Upper lobe of left lung (tissue), 6 donors: ENCODE data around the gene GLYAT. TPM values are rescaled to one million over a fixed set of nuclear protein-coding genes. Genes with fewer than 3 reads are reported as not detected.

Experiments used
- ATAC-seq, 2 donors: fragments of 200-7000 bp; cut with Tn5 transposase; one replicate each; pipeline ENCODE4 v1.9.1; 2022; ENCODE audit warnings: mild to moderate bottlenecking in 2 of 2, moderate library complexity in 2 of 2; ENCODE audit not compliant: low FRiP score in 2 of 2
- DNase-seq, 2 donors: peaks; one replicate each; pipeline ENCODE4 v3.0.0-alpha.2; 2019 to 2020
- H3K27ac ChIP-seq, 4 donors: fragments of 200-600 bp; sonication (generic); one replicate each; pipeline ENCODE4 v1.5.1; 2016 to 2019
- H3K27me3 ChIP-seq, 4 donors: fragments of 200-600 bp; sonication (generic); one replicate each; pipeline ENCODE4 v1.5.1; 2017 to 2019
- H3K36me3 ChIP-seq, 4 donors: fragments of 200-600 bp; sonication (generic); one replicate each; pipeline ENCODE4 v1.5.1; 2016 to 2019
- H3K4me1 ChIP-seq, 4 donors: fragments of 200-600 bp; sonication (generic); one replicate each; pipeline ENCODE4 v1.5.1; 2018 to 2019
- H3K4me3 ChIP-seq, 4 donors: fragments of 200-600 bp; sonication (generic); one replicate each; pipeline ENCODE4 v1.5.1; 2017 to 2019; ENCODE audit warnings: mild to moderate bottlenecking in 2 of 4, moderate library complexity in 1 of 4
- H3K9me3 ChIP-seq, 4 donors: fragments of 200-600 bp; sonication (generic); one replicate each; pipeline ENCODE4 v1.5.1; 2018 to 2019
- EP300 ChIP-seq, 4 donors: sonication (generic); formaldehyde crosslinking; IDR thresholded peaks; one replicate each; pipeline ENCODE4 v1.5.1; 2017; ENCODE audit warnings: antibody characterized with exemption in 4 of 4, control low read depth in 2 of 4
- POLR2A ChIP-seq, 4 donors: fragments of 450-650 bp; IDR thresholded peaks; one replicate each; pipeline ENCODE4 v1.5.1; 2016 to 2017; ENCODE audit warnings: antibody characterized with exemption in 4 of 4, mild to moderate bottlenecking in 2 of 4
- POLR2AphosphoS5 ChIP-seq, 2 donors: sonication (generic); formaldehyde crosslinking; IDR thresholded peaks; one replicate each; pipeline ENCODE4 v1.5.1; 2017; ENCODE audit warnings: antibody characterized with exemption in 2 of 2
- WGBS, 2 donors: methylation state at CpG; one replicate each; pipeline ENCODE4 v1.1.5; 2017 to 2018; 5-methylcytosine and 5-hydroxymethylcytosine counted together
- total RNA-seq, 6 donors: library from RNA; depleted of rRNA in 4 of 6; stranded (reverse); fragments of >200 nt in 4 of 6; gene quantifications; one replicate each; pipeline versions ENCODE4 v1.1.0 to v1.2.1, GENCODE V29; 2016 to 2021
- TF ChIP-seq, protein P1 (sequence below), 6 experiments: fragments of 450-650 bp in 4 of 6; fragments of 200-600 bp in 2 of 6; sonication (generic) in 2 of 6; IDR thresholded peaks; one replicate each; pipeline ENCODE4 v1.5.1; 2016 to 2019; ENCODE audit warnings: antibody characterized with exemption in 6 of 6
- donor health status: DM: no; HTN: no; CAD: no; lungs with moderate emphysema.
- donor health status: DM: no; HTN: yes; CAD: no; lungs with severe emphysema.

The GLYAT gene
- total RNA-seq, 6 donors from 2014 or later, result not detected

- Histone ChIP-seq H3K27ac (no peak overlapping the region), H3K9me3 (peaks cover 0 to 11% (median 8%) of the 10 kb centered on the region in 4 donors), H3K4me1 (no peaks in the 10 kb centered on the region), H3K27me3 (no peaks in the 10 kb centered on the region), H3K36me3 (no peaks in the 10 kb centered on the region), H3K4me3 (no peak overlapping the region)
- ATAC-seq (no peak), DNase-seq (no peak)
- 51 to 64% methylated on average over 3 of the region's 3 CpGs for WGBS, 2 donors
- TF ChIP-seq POLR2AphosphoS5 (IDR thresholded peaks at IDR 0.05) (no peak), EP300 (IDR thresholded peaks at IDR 0.05) (no peak), POLR2A (IDR thresholded peaks at IDR 0.05) (no peak)
- TF ChIP-seq, protein P1, sequence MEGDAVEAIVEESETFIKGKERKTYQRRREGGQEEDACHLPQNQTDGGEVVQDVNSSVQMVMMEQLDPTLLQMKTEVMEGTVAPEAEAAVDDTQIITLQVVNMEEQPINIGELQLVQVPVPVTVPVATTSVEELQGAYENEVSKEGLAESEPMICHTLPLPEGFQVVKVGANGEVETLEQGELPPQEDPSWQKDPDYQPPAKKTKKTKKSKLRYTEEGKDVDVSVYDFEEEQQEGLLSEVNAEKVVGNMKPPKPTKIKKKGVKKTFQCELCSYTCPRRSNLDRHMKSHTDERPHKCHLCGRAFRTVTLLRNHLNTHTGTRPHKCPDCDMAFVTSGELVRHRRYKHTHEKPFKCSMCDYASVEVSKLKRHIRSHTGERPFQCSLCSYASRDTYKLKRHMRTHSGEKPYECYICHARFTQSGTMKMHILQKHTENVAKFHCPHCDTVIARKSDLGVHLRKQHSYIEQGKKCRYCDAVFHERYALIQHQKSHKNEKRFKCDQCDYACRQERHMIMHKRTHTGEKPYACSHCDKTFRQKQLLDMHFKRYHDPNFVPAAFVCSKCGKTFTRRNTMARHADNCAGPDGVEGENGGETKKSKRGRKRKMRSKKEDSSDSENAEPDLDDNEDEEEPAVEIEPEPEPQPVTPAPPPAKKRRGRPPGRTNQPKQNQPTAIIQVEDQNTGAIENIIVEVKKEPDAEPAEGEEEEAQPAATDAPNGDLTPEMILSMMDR (IDR thresholded peaks at IDR 0.05), result no peak
Observed at GRCh38 chr11:58742981-58743880, 11.5 kb upstream of the GLYAT start.

- Histone ChIP-seq H3K4me1 (no peaks in the 10 kb centered on the region), H3K36me3 (no peaks in the 10 kb centered on the region), H3K27me3 (no peaks in the 10 kb centered on the region), H3K9me3 (peaks cover 0 to 11% (median 8%) of the 10 kb centered on the region in 4 donors), H3K4me3 (no peak overlapping the region), H3K27ac (no peak overlapping the region)
- no peak for DNase-seq
- 68 to 76% methylated on average over 2 of the region's 2 CpGs for WGBS, 2 donors
- no peak for ATAC-seq
- TF ChIP-seq, protein P1 (IDR thresholded peaks at IDR 0.05), result no peak
- TF ChIP-seq POLR2A (IDR thresholded peaks at IDR 0.05), result no peak
- no peak for TF ChIP-seq POLR2AphosphoS5 (IDR thresholded peaks at IDR 0.05)
- no peak for TF ChIP-seq EP300 (IDR thresholded peaks at IDR 0.05)
Observed at GRCh38 chr11:58742140-58742539, 10.4 kb upstream of the GLYAT start.

DNA sequence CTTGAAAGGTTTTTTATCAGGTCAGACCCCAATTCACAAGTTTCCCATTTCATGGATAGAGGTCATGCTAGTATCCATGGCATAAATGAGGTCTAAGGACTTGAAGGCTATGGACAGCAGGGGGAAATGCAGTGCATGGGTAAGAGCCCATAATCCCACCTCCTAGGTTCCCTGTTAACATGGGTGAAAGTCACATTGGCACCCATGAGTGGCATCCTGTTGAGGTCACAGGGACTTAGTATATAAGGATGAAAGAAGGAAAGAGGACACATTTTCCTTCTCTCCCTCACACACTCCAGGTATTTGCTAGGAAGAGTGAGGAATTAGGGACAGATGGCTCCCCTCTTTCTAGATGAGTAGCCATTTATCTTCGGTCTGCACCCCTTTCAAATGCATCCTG, 9.4 kb upstream of the GLYAT start:
- Histone ChIP-seq H3K36me3 (no peaks in the 10 kb centered on the region), H3K9me3 (peaks cover 0 to 11% (median 8%) of the 10 kb centered on the region in 4 donors), H3K4me3 (no peak overlapping the region), H3K27ac (no peak overlapping the region), H3K4me1 (no peaks in the 10 kb centered on the region), H3K27me3 (no peaks in the 10 kb centered on the region)
- TF ChIP-seq, protein P1 (IDR thresholded peaks at IDR 0.05), result no peak
- TF ChIP-seq POLR2A (IDR thresholded peaks at IDR 0.05), result no peak
- no peak for TF ChIP-seq EP300 (IDR thresholded peaks at IDR 0.05)
- TF ChIP-seq POLR2AphosphoS5 (IDR thresholded peaks at IDR 0.05), result no peak
- 77 to 85% methylated on average over 1 of the region's 1 CpG for WGBS, 2 donors
- ATAC-seq (no peak), DNase-seq (no peak)

DNA sequence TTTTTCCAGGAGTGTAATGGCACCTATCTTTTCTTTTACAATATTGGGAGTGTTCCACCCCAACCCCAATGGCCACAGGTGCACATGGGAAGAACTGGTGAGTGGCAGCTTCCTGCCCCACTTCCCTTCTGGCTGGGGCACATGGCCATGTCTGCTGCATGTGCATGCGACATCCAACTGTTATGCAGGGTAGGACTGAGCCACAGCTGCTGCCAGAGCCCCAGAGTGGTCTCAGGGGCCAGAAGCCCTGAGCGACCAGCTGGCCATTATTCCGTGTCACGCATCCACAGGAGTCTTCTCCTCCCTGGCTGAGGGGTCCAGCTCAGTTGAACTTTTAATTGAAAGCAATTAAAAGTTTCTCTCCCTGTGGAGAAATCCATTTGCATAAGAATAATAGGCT, 8.7 kb upstream of the GLYAT start:
- H3K27ac ChIP-seq, result no peak overlapping the region
- DNase-seq, result peak in 1 of 2 donors; percentile 4
- H3K36me3 ChIP-seq, result no peaks in the 10 kb centered on the region
- 71 to 80% methylated on average over 4 of the region's 4 CpGs for WGBS, 2 donors
- no peaks in the 10 kb centered on the region for H3K4me1 ChIP-seq
- TF ChIP-seq, protein P1 (IDR thresholded peaks at IDR 0.05), result no peak
- TF ChIP-seq EP300 (IDR thresholded peaks at IDR 0.05) (no peak), POLR2A (IDR thresholded peaks at IDR 0.05) (no peak), POLR2AphosphoS5 (IDR thresholded peaks at IDR 0.05) (no peak)
- H3K27me3 ChIP-seq, result no peaks in the 10 kb centered on the region
- ATAC-seq, result no peak
- H3K9me3 ChIP-seq, result peaks cover 0 to 11% (median 8%) of the 10 kb centered on the region in 4 donors
- no peak overlapping the region for H3K4me3 ChIP-seq
